IPS-20b (cell line): Measurements from ENCODE around the gene PLCE1.

Experiments used
- H3K27ac ChIP-seq: one replicate; pipeline ENCODE4 v1.5.1; 2013; ENCODE audit warnings: low read length
- H3K27me3 ChIP-seq: 2 replicates; pipeline ENCODE4 v1.6.1; 2013; ENCODE audit warnings: mild to moderate bottlenecking, low read length, inconsistent platforms; ENCODE audit not compliant: insufficient read depth
- H3K36me3 ChIP-seq: 2 replicates; pipeline ENCODE4 v1.6.1; 2013; ENCODE audit warnings: low read depth, mild to moderate bottlenecking, inconsistent platforms, low read length, moderate library complexity; ENCODE audit not compliant: insufficient read depth
- H3K4me1 ChIP-seq: 2 replicates; pipeline ENCODE4 v1.6.1; 2013; ENCODE audit warnings: mild to moderate bottlenecking, control low read depth, inconsistent platforms, low read length, moderate library complexity; ENCODE audit not compliant: insufficient read depth
- H3K4me3 ChIP-seq: 2 replicates; pipeline ENCODE4 v1.5.1; 2013; ENCODE audit warnings: mild to moderate bottlenecking, low read length, inconsistent platforms
- H3K9ac ChIP-seq: 2 replicates; pipeline ENCODE4 v1.6.1; 2013; ENCODE audit warnings: low read depth, mild to moderate bottlenecking, inconsistent platforms, low read length, moderate library complexity
- H3K9me3 ChIP-seq: 2 replicates; pipeline ENCODE4 v1.6.1; 2013; ENCODE audit warnings: mild to moderate bottlenecking, low read depth, low read length, inconsistent platforms; ENCODE audit not compliant: insufficient read depth

Gene PLCE1

GRCh38 chr10:94010116-94010515 lies 16.4 kb downstream of the PLCE1 start:
- Histone ChIP-seq H3K9ac (no peak overlapping the region), H3K4me1 (no peaks in the 10 kb centered on the region), H3K4me3 (no peak overlapping the region), H3K36me3 (no peaks in the 10 kb centered on the region), H3K27ac (no peak overlapping the region), H3K27me3 (no peaks in the 10 kb centered on the region), H3K9me3 (no peaks in the 10 kb centered on the region; the same call in 1 of the 2 replicates)

DNA sequence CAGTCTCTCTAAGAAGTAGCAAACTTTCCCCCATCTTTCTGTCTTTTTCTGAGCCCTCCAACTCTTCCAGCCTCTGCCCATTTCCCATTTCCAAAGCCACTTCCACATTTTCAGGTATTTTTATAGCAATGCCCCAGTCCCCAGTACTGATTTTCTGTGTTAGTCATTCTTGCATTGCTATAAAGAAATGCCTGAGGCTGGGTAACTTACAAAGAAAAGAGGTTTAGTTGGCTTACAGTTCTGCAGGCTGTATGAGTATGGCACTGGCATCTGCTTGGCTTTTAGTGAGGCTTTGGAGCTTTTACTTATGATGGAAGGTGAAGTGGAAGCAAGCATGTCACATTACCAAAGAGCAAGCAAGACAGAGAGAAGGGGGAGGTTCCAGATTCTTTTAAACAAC lies 17.2 kb downstream of the PLCE1 start:
- Histone ChIP-seq H3K27ac (no peak overlapping the region), H3K4me1 (no peaks in the 10 kb centered on the region), H3K36me3 (no peaks in the 10 kb centered on the region)

DNA sequence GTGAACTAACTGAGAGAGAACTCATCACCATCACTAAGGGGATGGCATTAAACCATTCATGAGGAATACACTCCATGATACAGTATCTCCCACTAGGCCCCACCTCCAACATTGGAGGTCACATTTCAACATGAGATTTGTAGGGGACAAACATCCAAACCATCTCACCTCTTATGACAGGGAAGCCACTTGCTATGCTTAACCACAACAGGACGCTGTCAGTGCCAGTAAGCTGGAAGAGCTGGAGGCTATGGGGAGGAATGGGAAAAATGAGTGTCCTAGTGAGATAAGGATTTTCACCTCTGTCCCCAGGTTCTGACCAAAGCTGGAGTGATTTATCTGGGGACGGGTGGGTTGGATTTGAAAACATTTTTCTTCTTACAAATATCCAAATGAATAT lies 17.6 kb downstream of the PLCE1 start:
- Histone ChIP-seq H3K27ac (no peak overlapping the region), H3K27me3 (no peaks in the 10 kb centered on the region), H3K4me1 (no peaks in the 10 kb centered on the region), H3K9me3 (no peaks in the 10 kb centered on the region; the same call in 1 of the 2 replicates), H3K9ac (no peak overlapping the region), H3K36me3 (no peaks in the 10 kb centered on the region), H3K4me3 (no peak overlapping the region)

More for the DNA sequence above, 17.2 kb downstream of the PLCE1 start:
- H3K27me3 ChIP-seq, result no peaks in the 10 kb centered on the region
- no peak overlapping the region for H3K4me3 ChIP-seq
- H3K9me3 ChIP-seq, result no peaks in the 10 kb centered on the region; the same call in 1 of the 2 replicates
- no peak overlapping the region for H3K9ac ChIP-seq

DNA sequence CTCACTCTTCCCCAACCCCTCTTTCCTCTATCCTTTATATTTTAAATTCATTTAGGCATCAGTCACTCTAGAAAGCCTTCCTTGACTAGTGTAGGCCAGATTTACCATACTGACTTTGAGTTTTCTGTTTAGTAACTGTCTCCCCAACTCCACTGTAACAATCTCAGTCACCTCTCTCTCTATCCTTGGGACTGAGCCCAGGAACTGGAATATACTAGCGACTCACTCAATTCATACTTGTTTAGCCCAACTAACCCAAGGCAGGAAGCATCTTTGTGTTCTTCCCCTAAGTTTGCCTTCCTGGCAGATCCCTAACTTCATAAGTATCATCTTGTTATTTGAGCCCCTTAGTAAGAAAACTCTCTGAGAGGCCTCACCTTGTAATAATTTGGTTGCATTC lies 19.1 kb downstream of the PLCE1 start:
- Histone ChIP-seq H3K4me3 (no peak overlapping the region), H3K27me3 (no peaks in the 10 kb centered on the region), H3K36me3 (no peaks in the 10 kb centered on the region), H3K9ac (no peak overlapping the region), H3K27ac (no peak overlapping the region), H3K9me3 (no peaks in the 10 kb centered on the region; the same call in 1 of the 2 replicates), H3K4me1 (peaks cover 4% of the 10 kb centered on the region; the same call in 1 of the 2 replicates)

- Histone ChIP-seq H3K9me3 (no peaks in the 10 kb centered on the region; the same call in 1 of the 2 replicates), H3K27ac (no peak overlapping the region), H3K27me3 (no peaks in the 10 kb centered on the region), H3K9ac (no peak overlapping the region), H3K36me3 (no peaks in the 10 kb centered on the region), H3K4me3 (no peak overlapping the region), H3K4me1 (peaks cover 4% of the 10 kb centered on the region; the same call in 1 of the 2 replicates)
Observed at GRCh38 chr10:94013331-94013760, 19.6 kb downstream of the PLCE1 start.

GRCh38 chr10:94014304-94014703 lies 20.6 kb downstream of the PLCE1 start:
- no peak overlapping the region for H3K4me3 ChIP-seq
- H3K36me3 ChIP-seq, result no peaks in the 10 kb centered on the region
- H3K9me3 ChIP-seq, result no peaks in the 10 kb centered on the region; the same call in 1 of the 2 replicates
- no peaks in the 10 kb centered on the region for H3K27me3 ChIP-seq
- H3K9ac ChIP-seq, result no peak overlapping the region
- peaks cover 4% of the 10 kb centered on the region; the same call in 1 of the 2 replicates for H3K4me1 ChIP-seq
- H3K27ac ChIP-seq, result no peak overlapping the region

DNA sequence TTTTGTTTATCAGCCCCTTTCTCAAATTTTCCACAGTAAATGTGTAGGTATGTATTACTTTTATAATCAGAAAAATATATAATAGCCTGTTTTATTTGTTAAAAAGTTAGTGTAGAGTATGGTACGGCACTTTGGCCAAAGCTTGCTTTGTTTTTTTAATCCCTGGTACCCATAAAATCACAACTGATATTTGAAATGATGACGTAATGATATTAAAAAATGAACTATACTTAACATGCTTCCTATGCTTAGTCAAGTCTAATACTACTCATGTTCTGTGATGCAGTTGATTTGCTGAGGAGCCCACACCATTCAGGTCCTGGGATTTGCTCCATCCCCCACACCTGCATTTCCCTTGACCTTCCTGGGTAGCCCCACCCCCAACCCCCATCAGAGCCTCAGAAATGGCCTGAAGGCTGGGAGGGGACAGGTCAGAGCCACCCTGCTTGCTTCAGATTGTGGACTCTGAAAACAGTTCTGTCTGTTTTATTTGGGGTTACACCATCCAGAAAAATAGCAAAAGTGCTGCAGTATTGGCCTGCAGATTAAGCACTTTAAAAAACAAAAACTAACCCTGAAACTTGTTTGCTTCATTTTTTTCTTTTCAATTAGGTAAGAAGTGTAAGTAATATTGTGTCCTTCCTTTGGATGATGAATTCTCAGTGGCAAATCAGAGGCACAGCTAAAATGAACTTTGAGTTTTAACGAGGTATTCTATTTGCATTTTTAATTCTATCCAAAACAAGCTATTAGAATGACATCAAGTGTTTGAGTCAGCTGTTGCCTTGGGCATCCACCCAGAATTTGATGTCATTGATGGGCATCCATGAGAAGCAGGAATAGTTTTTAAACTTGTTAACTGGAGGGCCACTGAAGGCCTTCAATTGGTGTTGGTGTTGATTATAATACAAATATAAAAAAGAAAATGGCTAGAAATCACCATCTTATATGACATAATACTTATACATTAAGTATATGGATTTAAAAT lies 23.3 kb downstream of the PLCE1 start:
- no peaks in the 10 kb centered on the region for H3K36me3 ChIP-seq
- peaks cover 4% of the 10 kb centered on the region; the same call in 1 of the 2 replicates for H3K4me1 ChIP-seq
- H3K9me3 ChIP-seq, result no peaks in the 10 kb centered on the region
- no peak overlapping the region for H3K9ac ChIP-seq
- H3K27me3 ChIP-seq, result no peaks in the 10 kb centered on the region
- H3K27ac ChIP-seq, result no peak overlapping the region
- no peak overlapping the region for H3K4me3 ChIP-seq

DNA sequence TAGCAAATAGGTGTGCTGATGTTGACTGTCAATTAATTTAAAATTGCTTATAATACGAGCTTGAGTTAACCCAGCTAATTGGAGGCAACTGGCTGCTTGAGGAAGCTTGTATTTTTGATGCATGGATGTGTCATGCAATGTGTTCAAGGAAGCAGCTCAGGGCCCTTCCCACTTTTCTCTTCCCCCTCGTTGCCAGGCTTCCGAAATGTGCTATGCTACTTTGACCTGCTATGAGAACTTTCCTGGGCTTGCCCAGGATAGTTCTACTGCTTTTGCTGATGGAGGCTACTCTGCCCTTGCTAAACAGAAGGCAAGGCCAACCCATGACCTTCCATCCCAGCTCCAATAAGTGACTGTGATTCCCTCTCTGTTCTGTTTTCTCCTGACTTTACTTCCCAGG lies 24.4 kb downstream of the PLCE1 start:
- peaks cover 4% of the 10 kb centered on the region; the same call in 1 of the 2 replicates for H3K4me1 ChIP-seq
- no peak overlapping the region for H3K9ac ChIP-seq
- H3K27ac ChIP-seq, result no peak overlapping the region
- no peaks in the 10 kb centered on the region for H3K36me3 ChIP-seq
- H3K4me3 ChIP-seq, result no peak overlapping the region
- no peaks in the 10 kb centered on the region for H3K27me3 ChIP-seq
- no peaks in the 10 kb centered on the region for H3K9me3 ChIP-seq

- Histone ChIP-seq H3K36me3 (no peaks in the 10 kb centered on the region), H3K9me3 (peaks cover 15% of the 10 kb centered on the region), H3K4me1 (no peaks in the 10 kb centered on the region), H3K27ac (no peak overlapping the region), H3K9ac (no peak overlapping the region), H3K27me3 (no peaks in the 10 kb centered on the region), H3K4me3 (no peak overlapping the region)
Observed at GRCh38 chr10:94023906-94024305, 30.2 kb downstream of the PLCE1 start.

- Histone ChIP-seq H3K9ac (no peak overlapping the region), H3K27ac (no peak overlapping the region), H3K9me3 (peaks cover 20% of the 10 kb centered on the region), H3K4me1 (no peaks in the 10 kb centered on the region), H3K4me3 (no peak overlapping the region), H3K36me3 (no peaks in the 10 kb centered on the region), H3K27me3 (no peaks in the 10 kb centered on the region)
Observed at GRCh38 chr10:94024407-94024806, 30.7 kb downstream of the PLCE1 start.

DNA sequence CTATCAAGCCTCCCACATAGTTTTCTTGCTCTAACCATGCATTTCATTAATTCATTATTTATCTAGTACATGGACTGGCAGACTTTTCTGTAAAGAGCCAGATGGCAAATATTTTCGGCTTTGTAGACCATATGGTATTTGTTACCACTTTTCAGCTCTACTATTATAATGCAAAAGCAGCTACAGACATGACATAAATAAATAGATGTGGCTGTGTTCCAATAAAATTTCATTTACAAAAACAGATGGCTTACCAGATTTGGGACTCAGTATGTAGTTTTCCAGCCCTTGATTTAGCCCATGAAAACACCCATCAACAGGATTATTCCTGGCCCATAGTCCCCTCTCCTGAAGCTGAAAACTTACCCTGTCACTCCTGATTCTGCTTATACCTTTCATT lies 32.1 kb downstream of the PLCE1 start:
- no peaks in the 10 kb centered on the region for H3K36me3 ChIP-seq
- no peak overlapping the region for H3K4me3 ChIP-seq
- H3K27ac ChIP-seq, result no peak overlapping the region
- H3K9ac ChIP-seq, result no peak overlapping the region
- H3K9me3 ChIP-seq, result peaks cover 33% of the 10 kb centered on the region
- no peaks in the 10 kb centered on the region for H3K27me3 ChIP-seq
- no peaks in the 10 kb centered on the region for H3K4me1 ChIP-seq

DNA sequence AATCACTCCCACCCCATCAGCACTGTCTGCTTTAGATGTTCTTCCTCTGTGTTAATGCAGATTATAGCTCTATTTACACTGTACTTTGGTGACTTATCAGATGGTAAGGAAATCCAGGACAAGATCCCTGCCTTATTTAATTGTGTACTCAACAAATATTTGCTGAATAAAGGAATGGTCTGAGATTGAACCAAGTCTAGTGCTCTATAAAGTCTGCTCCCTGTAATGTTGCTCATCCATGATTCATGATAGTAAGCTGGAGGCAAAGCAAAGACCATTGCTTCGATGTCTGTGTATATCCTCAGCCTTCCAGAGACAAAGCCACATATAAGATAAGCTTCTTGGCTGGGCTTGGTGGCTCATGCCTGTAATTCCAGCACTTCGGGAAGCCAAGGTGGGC lies 33.5 kb downstream of the PLCE1 start:
- no peak overlapping the region for H3K27ac ChIP-seq
- H3K9ac ChIP-seq, result no peak overlapping the region
- no peaks in the 10 kb centered on the region for H3K36me3 ChIP-seq
- no peak overlapping the region for H3K4me3 ChIP-seq
- no peaks in the 10 kb centered on the region for H3K4me1 ChIP-seq
- peaks cover 40% of the 10 kb centered on the region for H3K9me3 ChIP-seq
- no peaks in the 10 kb centered on the region for H3K27me3 ChIP-seq
